HG03064 (cell line): Measurements from ENCODE around the gene ACVR1C.
A peak's percentile ranks its signal among the peaks of the same experiment; 100 is the strongest.

Experiments
- ATAC-seq: cut with Tn5 transposase; IDR thresholded peaks from one replicate; pipeline ENCODE4 v1.9.1; 2021; ENCODE audit warnings: low read depth; ENCODE audit not compliant: unreplicated experiment

Gene ACVR1C

DNA sequence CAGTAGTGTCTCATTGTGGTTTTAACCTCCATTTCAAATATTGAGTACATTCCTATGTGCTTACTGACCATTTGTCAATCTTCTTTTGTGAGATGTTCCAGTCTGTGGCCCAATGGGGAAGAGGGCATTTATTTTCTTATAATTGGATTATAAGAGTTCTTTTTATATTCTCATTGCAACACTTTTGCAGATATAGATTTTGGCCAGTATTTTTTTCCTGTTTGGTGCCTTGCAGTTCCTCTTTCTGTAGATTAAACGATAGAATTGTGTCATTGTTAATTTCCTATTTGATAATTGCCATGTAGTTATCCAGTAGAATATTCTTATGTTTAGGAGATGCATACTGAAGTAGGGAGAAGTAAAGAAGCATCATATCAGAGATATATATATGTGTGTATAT lies 128.3 kb downstream of the ACVR1C start:
- no peak for ATAC-seq

DNA sequence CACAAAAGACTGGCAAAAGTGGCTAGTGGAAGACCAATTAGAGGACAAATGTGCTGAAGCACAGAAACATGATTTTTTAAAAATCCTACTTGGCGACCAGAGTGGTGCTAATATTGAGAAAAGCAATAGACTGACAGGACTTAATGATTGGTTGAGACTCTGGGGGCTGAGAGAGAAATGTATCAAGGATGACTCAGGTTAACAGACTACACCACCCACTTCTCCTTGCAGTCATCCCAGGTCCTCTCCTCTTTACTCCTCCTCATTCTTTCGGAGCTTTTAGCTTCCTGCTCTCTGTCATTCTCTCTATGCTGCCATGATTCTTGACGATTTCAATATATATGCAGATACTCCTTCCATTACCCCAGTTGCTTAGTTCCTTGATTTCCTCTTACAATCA lies 130.2 kb downstream of the ACVR1C start:
- no peak for ATAC-seq

DNA sequence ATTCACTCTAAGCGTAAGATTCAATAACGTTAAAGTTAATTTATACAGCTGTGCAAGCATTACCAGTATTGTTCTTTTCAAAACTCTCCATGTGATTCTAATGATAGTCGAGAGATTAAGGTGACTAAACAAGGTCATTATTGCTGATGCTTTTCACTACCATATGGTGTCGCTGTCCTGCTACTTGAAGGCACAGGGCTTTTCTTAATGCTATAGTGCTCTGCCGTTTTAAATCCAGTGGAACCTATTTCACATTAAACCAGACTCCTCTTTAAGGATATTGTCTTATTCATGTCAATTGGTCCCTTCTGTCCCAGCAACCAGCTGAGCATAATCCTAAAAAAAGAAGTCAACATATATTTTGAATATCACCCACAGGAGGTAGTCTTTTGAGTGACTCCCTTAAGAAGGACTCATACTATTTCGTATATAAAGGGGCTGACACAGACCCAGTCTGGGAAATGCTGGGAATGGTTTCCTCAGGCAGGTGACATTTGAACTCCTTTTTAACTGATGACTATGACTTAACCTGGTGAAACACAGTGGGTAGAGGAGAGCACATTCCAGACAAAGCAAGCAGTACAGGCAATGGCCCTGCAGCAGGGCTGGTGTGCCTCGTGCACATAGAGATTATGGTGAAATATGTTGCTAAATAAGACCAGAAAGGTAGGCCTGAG lies 130.9 kb downstream of the ACVR1C start:
- peak; percentile 83 for ATAC-seq

DNA sequence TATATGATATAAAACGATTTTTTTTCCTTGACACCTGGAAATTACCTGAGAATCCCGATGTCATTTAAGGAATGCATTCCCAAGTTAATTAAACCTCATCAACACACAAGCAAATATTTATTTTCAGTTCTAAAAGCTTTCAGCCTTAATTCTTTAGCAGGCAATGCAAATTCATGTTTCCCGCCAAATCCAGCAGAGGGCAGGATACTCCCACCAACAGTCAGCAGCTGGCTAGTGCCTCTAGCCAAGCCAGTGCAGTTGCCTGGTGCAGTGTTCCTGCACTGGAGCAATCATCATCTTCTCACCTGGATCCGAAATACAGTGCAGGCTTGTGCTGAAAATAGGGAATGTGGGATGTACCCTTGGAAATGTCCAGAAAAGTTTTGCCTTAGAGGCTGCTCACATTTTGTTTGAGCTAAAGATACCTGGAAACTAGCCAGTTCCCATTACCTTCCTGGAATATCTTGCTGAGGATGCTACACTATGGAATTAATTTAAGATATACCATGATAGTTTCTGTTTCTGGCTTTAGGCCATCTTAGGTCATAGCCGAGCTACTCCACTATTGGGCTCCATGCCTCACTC lies 136.4 kb downstream of the ACVR1C start:
- ATAC-seq = peak; percentile 99

DNA sequence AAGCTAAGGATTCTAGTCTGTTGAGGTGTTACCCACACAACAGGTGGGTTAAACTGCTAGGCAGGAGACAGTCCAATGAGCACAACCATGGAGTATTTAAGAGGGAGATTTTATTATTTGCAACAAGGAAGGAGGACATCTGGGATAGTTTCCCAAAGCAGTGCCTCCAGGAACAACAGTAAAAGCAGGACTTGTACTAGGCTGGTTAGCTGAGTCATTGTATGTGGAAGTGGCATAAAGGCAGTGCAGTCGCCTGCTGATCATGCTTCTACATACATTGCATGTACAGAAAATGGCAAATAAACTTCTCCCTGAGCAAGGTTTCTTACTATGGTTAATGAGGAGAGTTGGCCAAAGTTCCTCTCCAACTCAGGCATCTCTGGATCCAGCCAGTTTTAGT lies 138.7 kb downstream of the ACVR1C start:
- no peak for ATAC-seq

DNA sequence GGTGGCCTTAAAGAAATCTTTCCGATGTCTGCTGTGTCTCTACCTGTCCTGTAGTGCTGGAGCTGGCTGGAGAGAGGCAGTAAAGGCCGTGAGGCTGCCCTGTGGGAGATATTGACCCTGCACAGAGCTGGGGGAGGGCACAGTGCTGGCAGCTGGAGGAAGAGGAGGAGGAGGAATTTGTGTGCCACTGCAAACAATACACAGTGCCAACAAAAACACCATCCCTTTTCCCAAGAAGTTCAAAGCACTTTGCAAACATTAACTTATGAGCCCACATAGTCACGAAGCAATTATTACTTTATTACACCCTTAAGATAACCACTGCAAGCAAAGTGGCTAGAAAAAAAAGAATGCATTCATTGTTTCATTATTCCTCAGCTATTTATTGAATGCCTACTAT lies 139.8 kb downstream of the ACVR1C start:
- no peak for ATAC-seq

DNA sequence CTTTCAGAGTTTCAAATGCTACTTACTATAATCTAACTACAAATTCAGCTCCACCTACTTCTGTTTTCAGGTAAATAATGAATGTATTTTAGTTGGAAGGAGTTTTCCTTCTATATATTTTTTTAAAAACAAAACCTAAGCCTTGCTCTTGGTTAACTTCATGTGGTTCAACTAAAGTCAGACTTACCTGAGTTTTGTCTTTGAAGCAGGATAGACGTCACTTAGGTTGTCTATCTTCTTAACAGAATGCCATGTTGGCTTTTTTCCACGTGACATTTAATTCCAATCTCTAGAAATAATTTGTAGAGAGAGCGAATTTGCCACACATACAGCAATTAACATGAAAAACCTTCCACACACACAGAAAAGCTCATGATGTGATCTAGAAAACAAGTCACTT lies 140.9 kb downstream of the ACVR1C start:
- ATAC-seq = no peak

DNA sequence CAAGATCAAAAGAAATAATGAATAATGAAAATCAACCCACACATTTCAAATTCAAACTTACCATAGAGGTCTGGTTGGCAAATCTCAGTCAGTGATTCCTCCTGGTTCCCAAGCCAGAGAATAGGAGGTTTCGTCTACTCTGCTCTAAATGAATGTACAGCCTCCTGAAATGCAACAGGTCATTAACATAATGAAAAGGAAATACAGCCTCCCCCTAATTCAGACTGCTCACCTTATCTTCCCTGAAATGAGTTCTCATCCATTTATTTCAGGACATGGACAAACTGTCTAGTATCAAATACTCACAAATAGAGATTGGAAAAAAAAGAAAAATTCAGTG lies 141.4 kb downstream of the ACVR1C start:
- no peak for ATAC-seq

DNA sequence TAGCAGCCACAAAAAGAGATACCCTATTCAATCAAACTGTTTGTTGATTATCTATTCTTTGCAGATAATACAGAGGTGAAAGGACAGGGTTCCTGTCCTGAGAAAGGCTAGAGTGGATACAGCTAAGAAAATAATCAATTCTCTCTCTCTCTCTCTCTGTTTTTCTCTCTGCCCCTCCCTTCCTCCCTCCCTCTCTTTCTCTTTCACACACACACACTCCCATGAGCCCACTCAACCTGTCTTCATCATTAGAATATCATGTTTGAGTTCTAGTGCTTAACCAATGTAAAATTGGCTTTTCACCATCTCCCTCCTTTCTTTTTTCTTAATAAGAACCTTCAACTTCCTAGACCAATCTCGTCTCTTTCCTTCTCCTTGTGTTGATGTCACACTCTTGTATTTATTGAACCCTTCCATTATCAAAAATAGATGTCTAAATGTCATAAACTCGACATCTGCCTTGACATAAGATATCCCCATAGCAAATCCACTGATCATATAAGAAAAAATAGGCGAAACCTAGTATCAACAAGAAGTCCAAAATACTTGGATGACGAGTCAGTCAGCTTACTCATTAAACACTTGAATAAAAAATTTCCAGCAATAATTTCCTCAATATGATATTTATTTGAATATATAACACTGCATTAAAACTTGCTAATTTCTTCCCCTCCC lies 141.9 kb downstream of the ACVR1C start:
- no peak for ATAC-seq

DNA sequence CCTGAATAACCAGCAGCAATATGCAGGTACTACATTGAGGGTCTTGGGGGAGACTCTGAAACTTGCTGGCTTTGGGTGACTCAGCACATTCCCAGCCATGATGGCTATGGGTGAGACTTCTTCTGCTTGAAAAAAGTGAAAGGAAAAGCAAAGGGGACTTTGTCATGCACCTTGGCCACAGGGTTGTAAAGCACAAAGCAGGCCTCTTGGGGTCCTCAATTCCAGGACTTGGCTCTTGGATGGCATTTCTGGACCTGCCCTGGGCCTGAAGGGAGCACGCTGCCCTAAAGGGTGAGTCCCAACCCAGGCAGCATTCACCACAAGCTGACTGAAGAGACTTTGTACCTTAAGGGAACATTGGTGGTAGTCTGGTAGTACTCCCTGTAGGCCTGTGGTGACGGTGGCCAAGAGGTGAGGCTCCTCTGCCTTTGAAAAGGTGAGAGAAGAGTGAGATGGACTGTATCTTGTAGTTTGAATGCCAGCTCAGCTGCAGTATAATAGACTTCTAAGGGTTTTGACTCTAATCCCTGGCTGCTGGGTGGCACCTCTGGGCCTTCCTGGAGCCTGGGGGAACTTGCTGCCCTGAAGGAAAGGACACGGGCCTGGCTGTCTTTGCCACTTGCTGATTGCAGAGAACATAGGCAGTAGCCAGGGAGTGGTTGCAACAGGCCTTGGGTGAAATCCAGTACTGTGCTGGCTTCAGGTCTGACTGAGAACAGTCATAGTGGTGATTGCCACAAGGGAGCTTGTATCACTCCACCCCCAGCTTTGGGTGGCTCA lies 148.3 kb downstream of the ACVR1C start:
- ATAC-seq = peak; percentile 67

DNA sequence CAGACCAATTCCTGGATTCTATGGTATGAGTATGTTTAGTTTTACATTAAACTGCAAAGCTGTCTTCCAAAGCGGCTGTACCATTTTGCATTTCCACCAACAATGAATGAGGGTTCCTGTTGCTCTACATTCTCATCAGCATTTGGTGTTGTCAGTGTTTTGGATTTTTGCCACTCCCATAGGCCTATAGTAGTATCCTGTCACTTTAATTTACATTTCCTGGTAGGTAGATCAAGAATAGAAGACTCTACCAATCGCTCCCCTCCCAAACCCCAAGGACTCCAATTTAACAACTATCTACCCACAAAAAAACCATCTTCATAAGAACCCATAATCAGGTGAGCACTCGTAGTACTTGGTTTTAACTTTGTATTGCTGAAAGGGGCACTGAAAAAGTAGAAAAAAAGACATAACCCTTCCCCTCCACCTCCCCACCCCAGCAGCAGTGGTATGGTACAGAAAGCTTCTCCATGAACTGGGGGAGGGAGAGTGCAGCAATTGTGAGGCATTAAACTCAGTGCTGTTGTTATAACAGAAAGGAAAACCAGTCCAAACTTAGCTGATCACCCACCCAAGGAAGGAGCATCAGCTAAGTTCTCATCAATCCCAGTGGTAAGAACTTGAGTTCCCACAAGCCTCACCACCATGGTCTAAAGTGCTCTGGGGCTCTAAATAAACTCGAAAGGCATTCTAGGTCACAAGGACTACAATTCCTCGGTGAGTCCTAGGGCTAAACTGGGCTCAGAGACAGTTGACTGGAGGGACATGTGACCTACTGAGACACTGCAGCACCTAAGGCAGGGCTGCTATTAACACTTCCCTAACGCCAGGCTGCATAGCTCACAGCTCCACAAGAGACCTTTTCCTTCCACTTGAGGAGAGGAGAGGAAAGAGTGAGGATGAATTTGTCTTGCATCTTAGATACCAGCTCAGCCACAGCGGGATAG lies 149.3 kb downstream of the ACVR1C start:
- peak; percentile 53 for ATAC-seq

DNA sequence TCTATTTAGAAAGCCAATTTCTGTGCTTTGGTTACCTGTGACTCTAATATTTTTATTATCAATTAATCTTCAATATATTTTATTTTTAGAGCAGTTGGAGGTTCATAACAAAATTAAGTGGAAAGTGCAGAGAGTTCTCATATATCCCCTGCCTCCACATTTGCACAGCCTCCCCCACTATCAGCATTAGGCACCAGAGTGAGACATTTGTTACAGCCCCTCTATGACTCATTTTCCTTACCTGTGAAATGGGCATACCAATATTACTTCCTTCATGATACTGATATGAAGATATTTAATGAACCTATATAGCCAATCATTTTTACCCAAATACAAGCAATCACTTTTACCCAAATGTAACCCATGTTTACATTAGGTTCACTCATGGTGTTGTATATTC lies 150.7 kb downstream of the ACVR1C start:
- ATAC-seq = no peak

DNA sequence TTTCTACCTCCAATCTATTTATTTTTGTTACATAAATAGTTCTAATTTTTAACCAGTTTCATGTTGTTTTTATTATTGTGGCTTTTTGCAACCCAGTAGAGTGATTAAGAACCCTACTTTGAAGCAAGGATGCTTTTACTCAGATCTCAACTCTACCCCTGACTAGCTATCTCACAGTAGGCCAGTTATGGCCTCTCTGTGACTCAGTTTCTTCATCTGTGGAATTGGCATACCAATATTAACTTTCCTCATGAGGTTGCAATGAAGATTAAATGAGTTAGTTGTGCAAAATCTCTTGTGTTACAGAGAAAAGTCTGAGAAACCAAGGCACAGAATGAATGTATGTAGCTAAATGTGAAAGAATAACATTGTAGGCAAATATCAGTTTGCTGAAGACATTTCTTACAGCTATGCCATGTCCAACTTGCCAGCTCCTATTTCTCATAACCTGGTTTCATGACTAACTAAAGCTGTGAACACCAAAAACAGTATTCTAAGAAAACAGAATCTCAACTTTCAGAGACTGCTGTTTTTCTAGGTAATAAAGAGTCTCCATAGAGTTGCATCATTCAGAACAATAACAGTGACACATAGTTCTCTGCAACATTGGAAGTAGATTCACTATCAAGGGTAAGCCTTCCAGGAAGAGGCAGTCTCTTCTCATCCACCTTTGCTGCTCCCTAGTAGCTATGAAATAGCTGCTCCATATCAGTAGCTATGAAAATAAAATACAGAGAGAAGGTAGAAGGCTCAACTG lies 151.5 kb downstream of the ACVR1C start:
- ATAC-seq = no peak
